B cell (primary cell): ENCODE results near the gene GRID1. TPM values are rescaled to one million over a fixed set of nuclear protein-coding genes. Genes with fewer than 3 reads are reported as not detected.

Source experiments
- ATAC-seq: fragments of 200-7000 bp; cut with Tn5 transposase; one replicate; pipeline ENCODE4 v1.10.0; 2021; ENCODE audit warnings: low read depth, mild to moderate bottlenecking, moderate number of reproducible peaks, moderate library complexity
- CTCF ChIA-PET: fragments of 350-600 bp; sonication (Branson Sonifier 250); formaldehyde crosslinking; loops from one replicate; lab custom pipeline; 2021; ENCODE audit warnings: antibody characterized with exemption, inconsistent platforms; lab: Charles Lee
- POLR2A ChIA-PET: fragments of 350-600 bp; sonication (Branson Sonifier 250); formaldehyde crosslinking; loops from one replicate; lab custom pipeline; 2021; ENCODE audit warnings: antibody characterized with exemption; lab: Charles Lee
- DNase-seq: peaks from one replicate; pipeline ENCODE4 v3.0.0; 2013
- H2AFZ ChIP-seq: 2 replicates; pipeline ENCODE4 v1.6.1; 2012; ENCODE audit warnings: mild to moderate bottlenecking, low read depth, low read length; ENCODE audit not compliant: insufficient read depth, poor library complexity, severe bottlenecking
- H3K27ac ChIP-seq, 2 donors: 1 replicate in 1 of 2; 2 replicates in 1 of 2; pipeline ENCODE4 v1.5.1; 2012 to 2013; ENCODE audit warnings: low read length in 2 of 2, mild to moderate bottlenecking in 2 of 2, moderate library complexity in 1 of 2
- H3K27me3 ChIP-seq, 4 experiments: fragments of 200-600 bp in 1 of 4; sonication (generic) in 1 of 4; replicated peaks in 1 of 4; 1 replicate in 2 of 4; 2 replicates in 2 of 4; pipeline versions ENCODE4 v1.6.1 to v1.7.0; 2013 to 2016; ENCODE audit warnings: low read length in 3 of 4, mild to moderate bottlenecking in 2 of 4, mixed read lengths in 1 of 4, moderate library complexity in 1 of 4; ENCODE audit not compliant: insufficient read depth in 4 of 4, control insufficient read depth in 3 of 4; ENCODE audit errors: control extremely low read depth in 1 of 4
- H3K36me3 ChIP-seq, 2 experiments: replicated peaks in 1 of 2; 1 replicate in 1 of 2; 2 replicates in 1 of 2; pipeline versions ENCODE4 v1.6.1 to v1.7.1; 2013; ENCODE audit warnings: low read length in 1 of 2; ENCODE audit not compliant: insufficient read depth in 2 of 2, control insufficient read depth in 1 of 2; ENCODE audit errors: control extremely low read depth in 1 of 2, extremely low read depth in 1 of 2
- H3K4me1 ChIP-seq, 2 donors: fragments of 200-600 bp in 1 of 2; sonication (generic) in 1 of 2; 1 replicate in 1 of 2; 2 replicates in 1 of 2; pipeline versions ENCODE4 v1.5.1 to v1.6.1; 2013 to 2017; ENCODE audit warnings: low read length in 2 of 2; ENCODE audit not compliant: control insufficient read depth in 2 of 2, insufficient read depth in 2 of 2
- H3K4me2 ChIP-seq: replicated peaks from 2 replicates; pipeline ENCODE3; 2012; ENCODE audit warnings: mild to moderate bottlenecking, low read depth, low read length; ENCODE audit not compliant: poor library complexity, severe bottlenecking
- H3K4me3 ChIP-seq, 5 experiments: fragments of 200-600 bp in 1 of 5; sonication (generic) in 1 of 5; 1 replicate in 3 of 5; 2 replicates in 2 of 5; pipeline versions ENCODE4 v1.5.1 to v1.7.0; 2011 to 2016; ENCODE audit warnings: low read length in 4 of 5, mild to moderate bottlenecking in 4 of 5, low read depth in 2 of 5, control low read depth in 1 of 5, moderate library complexity in 1 of 5; ENCODE audit not compliant: insufficient read depth in 1 of 5; ENCODE audit errors: control extremely low read depth in 1 of 5, extremely low read depth in 1 of 5
- H3K79me2 ChIP-seq: fragments of 200-600 bp; sonication (generic); one replicate; pipeline ENCODE4 v1.6.0; 2016; ENCODE audit warnings: low read length; ENCODE audit not compliant: control insufficient read depth, insufficient read depth
- H3K9ac ChIP-seq: fragments of 200-600 bp; sonication (generic); 2 replicates; pipeline ENCODE4 v1.6.1; 2017; ENCODE audit warnings: mild to moderate bottlenecking, low read length, moderate library complexity
- H3K9me3 ChIP-seq, 3 donors: one replicate each; pipeline versions ENCODE4 v1.6.1 to v1.7.1; 2013; ENCODE audit warnings: low read length in 2 of 3; ENCODE audit not compliant: control insufficient read depth in 2 of 3, insufficient read depth in 1 of 3; ENCODE audit errors: control extremely low read depth in 1 of 3
- H4K20me1 ChIP-seq: 2 replicates; pipeline ENCODE4 v1.6.0; 2012; ENCODE audit warnings: mild to moderate bottlenecking, low read length; ENCODE audit not compliant: insufficient read depth, control insufficient read depth, poor library complexity, severe bottlenecking
- H3K27ac Mint-ChIP-seq: one replicate; pipeline ENCODE4 v1.8.0; 2021; ENCODE audit warnings: mixed read lengths
- H3K27me3 Mint-ChIP-seq: one replicate; pipeline ENCODE4 v1.8.0; 2021; ENCODE audit warnings: mixed read lengths
- H3K4me1 Mint-ChIP-seq: one replicate; pipeline ENCODE4 v1.8.0; 2021; ENCODE audit warnings: mixed read lengths
- H3K4me3 Mint-ChIP-seq: one replicate; pipeline ENCODE4 v1.8.0; 2021; ENCODE audit warnings: mixed read lengths
- H3K9me3 Mint-ChIP-seq: one replicate; pipeline ENCODE4 v1.8.0; 2022; ENCODE audit warnings: mixed read lengths; ENCODE audit not compliant: insufficient read depth
- EZH2 ChIP-seq: IDR thresholded peaks from 2 replicates; pipeline ENCODE4 v1.6.1; 2012; ENCODE audit warnings: borderline replicate concordance, low read depth, mild to moderate bottlenecking, moderate library complexity, low read length; ENCODE audit not compliant: insufficient read depth, poor library complexity, severe bottlenecking
- WGBS: methylation state at CpG from one replicate; pipeline ENCODE4 v1.1.5; 2013; ENCODE audit warnings: missing lambda C conversion rate; ENCODE audit not compliant: insufficient coverage; 5-methylcytosine and 5-hydroxymethylcytosine counted together
- intact Hi-C: fragments of 100-400 bp; cut with micrococcal nuclease; formaldehyde crosslinking; loops from one replicate; pipeline ENCODE4 v1.10.0; 2022
- polyA plus RNA-seq: library from polyadenylated mRNA; depleted of rRNA; stranded (reverse); fragments of >200 nt; gene quantifications from 2 replicates; pipeline ENCODE4 v1.2.3, GENCODE V29; 2012
- total RNA-seq, 2 donors: library from RNA; stranded (reverse); fragments of 120-200 nt in 1 of 2; gene quantifications; 1 replicate in 1 of 2; 2 replicates in 1 of 2; pipeline versions ENCODE4 v1.2.3 to v1.2.4, GENCODE V29; 2013 to 2022
- TF ChIP-seq, protein P1 (sequence below): fragments of 200-600 bp; IDR thresholded peaks from one replicate; pipeline ENCODE4 v1.8.0; 2022; ENCODE audit warnings: antibody characterized with exemption, mild to moderate bottlenecking

GRID1 gene
- total and polyA plus RNA-seq, 2 donors (not counting 1 experiment from before 2014, with no cell fraction given) = not detected

DNA sequence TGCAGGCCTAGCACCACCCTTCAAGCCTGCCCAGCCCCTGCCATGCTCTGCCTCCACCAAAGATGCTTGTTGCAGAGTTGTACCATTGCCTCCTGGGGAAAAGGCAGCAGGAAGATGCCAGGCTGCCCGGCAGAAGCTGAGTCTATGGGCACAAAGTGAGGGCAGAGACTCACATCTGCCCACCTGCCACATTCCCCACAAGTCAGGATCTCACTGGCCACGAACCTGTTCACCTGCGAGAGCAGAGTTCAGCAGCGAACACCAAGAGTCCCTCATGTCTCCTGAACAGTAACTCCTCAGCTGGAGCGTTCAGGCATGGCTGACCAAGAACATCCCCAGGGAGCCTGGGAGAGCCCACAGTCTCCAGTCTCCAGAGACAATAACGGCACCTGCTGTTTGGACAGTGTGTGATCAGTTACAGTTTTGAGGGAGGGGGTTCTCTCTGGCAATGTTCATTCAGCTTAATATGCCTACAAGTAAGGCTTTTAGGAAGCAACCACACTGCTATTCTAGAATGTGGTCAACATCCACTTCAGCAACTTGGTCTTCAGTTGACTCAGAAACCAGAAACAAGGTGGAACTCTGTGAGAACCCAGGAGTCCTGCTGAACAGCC, 78.5 kb downstream of the GRID1 start:
- 0% methylated on average over 6 of the region's 6 CpGs for WGBS
- Histone ChIP-seq H3K79me2 (no peaks in the 10 kb centered on the region), H3K4me3 (no peak overlapping the region), H4K20me1 (no peaks in the 10 kb centered on the region), H3K27ac (no peak overlapping the region), H3K9me3 (peaks cover 0 to under 1% (median 0%) of the 10 kb centered on the region in 3 donors), H3K4me2 (no peak overlapping the region), H3K4me1 (no peaks in the 10 kb centered on the region), H3K27me3 (no peaks in the 10 kb centered on the region), H3K9ac (no peak overlapping the region), H2AFZ (no peak overlapping the region), H3K36me3 (no peaks in the 10 kb centered on the region)
- ChIA-PET POLR2A (no interaction called here), CTCF (no interaction called here)
- ATAC-seq = no peak
- Mint-ChIP-seq H3K4me1 (peaks cover 3% of the 10 kb centered on the region), H3K9me3 (no peaks in the 10 kb centered on the region), H3K27ac (no peak overlapping the region), H3K27me3 (peaks cover 10% of the 10 kb centered on the region), H3K4me3 (no peak overlapping the region)
- DNase-seq = no peak
- TF ChIP-seq EZH2 = no peak
- TF ChIP-seq, protein P1, sequence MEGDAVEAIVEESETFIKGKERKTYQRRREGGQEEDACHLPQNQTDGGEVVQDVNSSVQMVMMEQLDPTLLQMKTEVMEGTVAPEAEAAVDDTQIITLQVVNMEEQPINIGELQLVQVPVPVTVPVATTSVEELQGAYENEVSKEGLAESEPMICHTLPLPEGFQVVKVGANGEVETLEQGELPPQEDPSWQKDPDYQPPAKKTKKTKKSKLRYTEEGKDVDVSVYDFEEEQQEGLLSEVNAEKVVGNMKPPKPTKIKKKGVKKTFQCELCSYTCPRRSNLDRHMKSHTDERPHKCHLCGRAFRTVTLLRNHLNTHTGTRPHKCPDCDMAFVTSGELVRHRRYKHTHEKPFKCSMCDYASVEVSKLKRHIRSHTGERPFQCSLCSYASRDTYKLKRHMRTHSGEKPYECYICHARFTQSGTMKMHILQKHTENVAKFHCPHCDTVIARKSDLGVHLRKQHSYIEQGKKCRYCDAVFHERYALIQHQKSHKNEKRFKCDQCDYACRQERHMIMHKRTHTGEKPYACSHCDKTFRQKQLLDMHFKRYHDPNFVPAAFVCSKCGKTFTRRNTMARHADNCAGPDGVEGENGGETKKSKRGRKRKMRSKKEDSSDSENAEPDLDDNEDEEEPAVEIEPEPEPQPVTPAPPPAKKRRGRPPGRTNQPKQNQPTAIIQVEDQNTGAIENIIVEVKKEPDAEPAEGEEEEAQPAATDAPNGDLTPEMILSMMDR = no peak
- intact Hi-C loops = no loop called here

DNA sequence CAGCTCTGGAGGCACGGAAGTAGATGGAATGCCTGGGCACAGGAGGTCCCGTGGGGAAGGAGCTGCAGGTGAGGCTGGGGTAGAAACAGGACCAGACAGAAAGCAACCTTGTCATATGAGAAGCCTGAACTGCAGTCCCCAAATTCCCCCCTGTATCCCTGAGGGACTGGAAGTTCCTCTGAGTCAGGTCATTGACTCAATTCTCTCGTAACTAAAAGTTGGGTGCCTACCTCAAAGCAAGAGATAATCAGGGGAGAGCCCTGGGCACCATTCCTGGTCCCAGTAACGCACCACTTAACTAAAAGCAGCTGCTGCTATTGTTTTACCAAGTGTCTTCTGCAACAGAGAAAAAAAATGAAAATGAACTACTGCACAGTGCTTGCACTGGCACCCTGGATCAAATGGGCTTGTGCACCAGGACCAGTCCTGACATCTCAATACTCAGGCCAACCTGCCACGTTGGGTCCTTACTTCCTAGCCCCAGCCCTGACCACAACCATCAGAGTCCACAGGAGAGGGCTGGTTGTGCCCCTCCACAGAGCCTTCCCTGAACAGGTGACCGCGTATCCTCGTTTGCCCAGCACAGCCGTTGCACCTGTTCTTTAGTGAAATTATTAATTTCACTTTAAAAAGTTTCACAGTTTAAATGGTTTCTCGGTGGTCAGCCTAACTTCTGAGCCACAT, 79.3 kb downstream of the GRID1 start:
- Mint-ChIP-seq H3K27ac (no peak overlapping the region), H3K9me3 (no peaks in the 10 kb centered on the region), H3K4me3 (no peak overlapping the region), H3K4me1 (peaks cover 3% of the 10 kb centered on the region), H3K27me3 (peaks cover 13% of the 10 kb centered on the region)
- Histone ChIP-seq H3K9ac (no peak overlapping the region), H3K27ac (no peak overlapping the region), H3K79me2 (no peaks in the 10 kb centered on the region), H4K20me1 (no peaks in the 10 kb centered on the region), H3K4me3 (no peak overlapping the region), H3K36me3 (no peaks in the 10 kb centered on the region), H3K4me1 (no peaks in the 10 kb centered on the region), H2AFZ (no peak overlapping the region), H3K4me2 (no peak overlapping the region), H3K27me3 (peaks cover 0 to 5% (median 0%) of the 10 kb centered on the region in 4 experiments), H3K9me3 (peaks cover 0 to 7% (median 0%) of the 10 kb centered on the region in 3 donors)
- TF ChIP-seq, protein P1 = no peak
- TF ChIP-seq EZH2 = no peak
- intact Hi-C loops = no loop called here
- ChIA-PET POLR2A (no interaction called here), CTCF (no interaction called here)
- no peak for DNase-seq
- no peak for ATAC-seq
- WGBS = 46% methylated on average over 5 of the region's 10 CpGs
